ENCODE data around the gene HOXA13.

HOXA13 gene

GRCh38 chr7:27157702-27158431 is 42.0 kb downstream of the HOXA13 start:
- no peak for DNase-seq

DNA sequence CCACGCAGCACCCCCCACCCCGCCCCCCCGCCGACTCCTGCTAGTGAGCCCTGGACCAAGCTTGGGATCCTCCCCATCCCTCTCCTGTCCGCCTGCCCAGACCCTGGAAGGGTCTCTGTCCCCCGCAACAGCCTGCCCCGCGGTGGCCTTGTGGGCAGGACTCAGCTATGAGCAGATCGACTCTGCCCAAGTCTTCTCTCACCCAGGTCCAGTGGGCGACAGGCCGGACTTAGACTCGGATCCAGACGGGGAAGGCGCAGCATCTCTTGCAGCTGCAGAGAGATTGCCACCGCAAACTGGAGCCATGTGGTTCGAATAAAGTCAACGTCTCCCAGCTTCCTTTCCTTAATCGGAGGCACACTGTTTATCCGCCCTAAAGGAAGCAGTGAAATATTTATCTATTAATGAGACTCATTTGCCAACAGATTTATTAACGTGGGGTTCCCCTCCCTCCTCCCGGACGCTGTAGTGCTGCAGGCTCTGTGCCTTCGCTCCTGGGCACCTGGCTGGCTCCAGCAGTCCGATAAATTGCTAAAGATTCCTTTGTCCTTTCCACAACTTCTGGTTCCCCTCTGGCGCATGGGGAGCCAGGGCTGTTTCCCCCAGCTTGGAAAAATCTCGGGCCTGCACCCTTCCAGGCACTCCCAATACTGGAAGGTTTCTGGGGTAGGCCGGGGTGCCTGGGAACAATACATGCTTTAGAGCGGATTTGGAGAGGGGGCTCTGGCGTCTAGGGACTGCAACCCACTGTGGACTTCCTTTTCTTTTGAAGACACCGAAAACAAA is 42.8 kb downstream of the HOXA13 start:
- DNase-seq = no peak

DNA sequence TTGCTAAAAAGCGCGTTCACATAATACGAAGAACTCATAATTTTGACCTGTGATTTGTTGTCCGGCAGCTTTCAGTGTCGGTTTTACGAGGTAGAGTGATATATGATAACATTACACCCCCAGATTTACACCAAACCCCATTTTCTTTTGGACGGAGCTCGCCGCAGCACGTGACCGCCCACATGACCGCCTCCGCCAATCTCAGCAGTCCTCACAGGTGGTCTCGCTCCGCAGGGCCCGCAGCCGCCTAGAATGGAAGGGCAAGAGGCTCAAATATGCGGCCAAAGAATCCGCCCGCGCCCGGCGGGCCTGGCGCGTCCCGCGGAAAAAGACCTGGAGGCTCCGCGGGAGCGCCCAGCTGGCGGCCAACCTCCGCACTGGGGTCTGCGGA is 43.4 kb downstream of the HOXA13 start, which contains the start of gene HOXA7:
Gene HOXA7, minus strand, starts transcription at position 168 of the 391 bp plus-strand sequence. Its CDS starts 130 bp downstream, at position 38.
- DNase-seq = no peak

- no peak for DNase-seq
Observed at GRCh38 chr7:27155816-27156507, 43.9 kb downstream of the HOXA13 start.

GRCh38 chr7:27154901-27155815 is 44.7 kb downstream of the HOXA13 start:
- DNase-seq = no peak

GRCh38 chr7:27154369-27154768 is 45.5 kb downstream of the HOXA13 start:
- DNase-seq = no peak

GRCh38 chr7:27153526-27153925 is 46.4 kb downstream of the HOXA13 start:
- DNase-seq = no peak

- no peak for DNase-seq
Observed at GRCh38 chr7:27152816-27153442, 47.0 kb downstream of the HOXA13 start.

DNA sequence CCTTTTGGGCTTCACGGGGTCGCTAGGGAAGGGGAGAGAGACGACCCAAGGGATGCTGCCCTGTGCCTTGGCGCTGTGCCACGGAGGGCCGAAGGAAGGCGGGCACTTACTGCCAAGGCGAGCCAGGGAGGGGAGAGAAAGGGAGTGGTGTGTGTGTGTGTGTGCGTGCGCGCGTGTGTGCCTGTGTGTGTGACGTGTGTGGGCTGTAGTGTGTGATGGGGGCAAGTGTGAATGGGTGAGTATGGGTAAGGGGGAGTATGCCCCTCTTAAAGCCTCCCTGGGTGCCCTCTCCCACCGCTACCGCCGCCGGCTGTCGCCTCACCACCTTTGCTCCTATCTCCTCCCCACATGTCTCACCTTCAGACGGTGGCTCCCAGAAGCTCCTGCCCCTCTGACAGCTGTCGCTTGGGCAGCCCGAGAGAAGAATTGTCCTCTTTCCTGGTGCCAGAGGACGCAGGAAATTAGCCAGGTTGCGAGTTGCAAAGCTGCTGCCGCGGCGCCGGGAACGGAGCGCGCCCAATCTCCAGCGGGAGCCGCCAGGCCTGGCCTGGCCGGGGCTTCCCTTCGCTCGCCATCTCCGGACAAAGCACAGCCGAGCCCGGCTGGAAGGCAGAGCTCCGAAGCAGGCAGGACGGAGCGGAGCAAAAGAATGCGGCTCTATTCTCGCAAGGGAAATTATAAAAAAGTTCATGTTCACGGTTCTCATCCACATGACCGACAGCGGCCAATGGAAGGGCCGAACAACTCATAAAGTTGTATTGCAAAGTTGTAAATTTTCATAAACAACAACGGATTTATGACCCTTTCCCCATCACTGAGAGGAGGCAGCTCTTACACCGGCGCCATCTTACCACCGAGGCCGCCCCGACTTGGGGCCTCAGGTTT is 47.7 kb downstream of the HOXA13 start, which contains the start of gene HOXA3:
Gene HOXA3, minus strand, starts transcription at position 653 of the 885 bp plus-strand sequence. CDS start 41,943 bp downstream, outside the sequence.
- DNase-seq = no peak

DNA sequence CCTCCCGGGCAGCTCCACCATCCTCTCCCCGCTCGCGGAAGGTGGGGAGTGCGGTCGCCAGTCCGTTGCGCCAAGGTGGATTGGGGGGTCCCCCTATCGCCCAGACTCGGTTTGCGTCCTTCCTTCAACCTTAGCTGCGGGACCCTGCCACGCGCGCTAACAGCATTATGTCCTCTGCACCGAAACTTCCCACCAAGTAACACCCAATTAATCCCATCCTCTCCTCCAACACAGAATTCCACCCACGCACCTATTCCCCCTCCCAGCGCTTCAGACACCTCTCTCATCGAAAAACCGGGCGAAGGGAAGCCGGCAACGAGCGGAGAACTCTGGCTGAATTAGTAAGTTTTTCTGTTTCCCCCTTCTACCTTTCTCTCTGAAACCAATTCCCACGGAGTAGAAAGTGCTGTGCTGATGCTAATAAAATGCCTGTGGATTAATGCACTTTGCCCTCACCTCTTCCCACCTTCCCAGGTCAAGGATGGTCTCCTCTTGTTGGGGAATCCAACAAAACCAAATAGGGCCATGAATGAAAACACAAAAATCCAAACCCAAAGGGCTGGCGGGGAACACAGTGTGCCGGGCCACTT is 48.5 kb downstream of the HOXA13 start:
- DNase-seq = no peak

- DNase-seq = peak in 1 of 2 experiments; percentile 47
Observed at GRCh38 chr7:27150568-27151340, 49.1 kb downstream of the HOXA13 start.

- DNase-seq = no peak
Observed at GRCh38 chr7:27149842-27150567, 49.9 kb downstream of the HOXA13 start.

DNA sequence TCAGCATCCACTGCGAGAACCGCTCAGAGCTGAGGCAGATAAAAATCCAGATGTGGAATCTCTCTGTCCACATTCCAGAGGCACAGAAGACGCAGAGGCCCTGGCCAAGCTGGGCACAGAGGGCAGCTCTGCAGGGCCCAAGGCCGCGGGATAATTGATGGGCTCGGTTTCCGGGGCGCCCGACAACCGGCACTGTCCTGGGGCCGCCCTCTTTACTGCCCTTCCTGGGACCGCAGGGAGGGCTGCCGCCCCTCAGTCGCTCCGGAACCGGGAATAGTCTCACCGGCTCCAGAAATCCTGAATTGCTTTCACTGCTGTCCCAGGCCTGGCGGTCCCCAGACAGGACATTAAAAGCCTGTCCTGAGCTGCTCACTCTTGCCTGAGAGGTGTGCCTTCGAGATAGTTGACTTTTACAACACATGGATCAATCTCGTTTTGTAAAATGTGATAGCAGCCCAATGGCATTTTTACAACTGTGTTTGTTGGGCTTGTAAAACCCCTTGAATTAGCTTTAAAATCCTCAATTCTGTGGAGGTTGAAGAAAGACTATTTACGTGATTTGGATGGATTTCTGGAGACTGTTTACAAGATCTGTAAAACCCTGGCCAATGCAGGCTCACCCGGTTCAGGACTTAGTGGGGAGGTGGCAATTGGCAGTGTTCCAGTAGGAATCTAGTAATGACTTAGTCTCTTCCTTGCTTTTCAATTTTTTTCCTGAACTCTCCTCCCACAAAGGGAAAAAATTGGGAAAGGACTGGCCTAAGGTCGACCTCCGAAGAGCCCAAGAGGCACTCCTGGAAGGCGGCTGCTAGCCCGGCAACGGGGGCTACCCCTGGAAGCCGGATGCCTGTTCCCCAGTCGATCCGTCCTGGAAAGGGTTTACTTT is 50.9 kb downstream of the HOXA13 start:
- no peak for DNase-seq

GRCh38 chr7:27148031-27148755 is 51.7 kb downstream of the HOXA13 start:
- no peak for DNase-seq

DNA sequence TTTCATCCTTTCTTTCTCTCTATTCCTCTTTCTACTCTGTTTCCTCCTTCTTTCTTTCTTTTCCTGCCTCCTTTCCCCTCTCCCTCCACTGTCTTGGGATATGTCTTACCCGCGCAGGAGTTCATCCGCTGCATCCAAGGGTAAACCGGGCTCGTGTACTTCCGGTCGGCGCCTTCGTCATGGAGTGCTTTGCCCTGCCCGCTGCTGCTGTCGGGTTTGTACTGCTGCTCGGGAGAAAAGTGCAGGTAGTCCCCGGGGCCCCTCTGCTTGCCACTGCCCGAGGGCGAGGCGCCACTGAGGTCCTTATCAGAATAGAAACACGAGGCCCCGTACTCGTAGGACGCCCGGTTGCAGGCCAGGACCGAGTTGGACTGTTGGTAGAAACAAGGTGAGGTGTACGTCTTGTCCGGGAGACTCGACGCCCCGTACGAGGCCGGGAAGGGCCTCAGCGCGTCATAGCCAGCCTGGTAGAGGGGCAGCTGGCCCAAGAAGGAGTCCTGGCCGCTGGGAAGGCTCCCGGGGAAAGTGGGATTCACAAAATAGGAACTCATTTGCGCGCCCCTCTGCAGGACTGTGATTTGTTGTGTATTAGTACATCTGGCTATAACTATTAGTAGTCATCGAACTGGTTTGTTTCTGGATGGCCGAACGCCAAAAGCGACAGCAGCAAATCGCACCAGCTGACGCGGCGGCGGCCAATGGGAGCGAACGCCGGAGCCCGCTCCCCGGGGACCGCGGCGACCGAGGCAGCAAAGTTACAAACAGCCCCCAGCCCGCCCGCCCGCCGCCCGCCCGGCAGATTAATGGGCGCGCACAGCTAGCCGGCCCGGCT is 52.5 kb downstream of the HOXA13 start, which contains the start of gene HOXA6:
Gene HOXA6, minus strand, starts transcription at position 576 of the 832 bp plus-strand sequence. Its CDS starts 25 bp downstream, at position 551.
- no peak for DNase-seq

All from SHP77 (cell line).